Measurements from ENCODE around the gene RRAS2. TPM values are rescaled to one million over a fixed set of nuclear protein-coding genes. Genes with fewer than 3 reads are reported as not detected.

RRAS2 gene
- total and polyA plus RNA-seq, 2 of the 4 experiments (the other 2 are of a cell fraction), result 85.5 to 106 TPM

- CTCF ChIA-PET, result interaction anchor here (1.5 kb wide), 1 partner anchor 77 kb away, joined by 8 read pairs; no protein-coding TSS in a partner anchor
- TF ChIP-seq USF2 (IDR thresholded peaks at IDR 0.05; ENCODE audit: low read depth, low read length) (peak; percentile 31; the same call in 1 of the 2 replicates), MAFK (IDR thresholded peaks at IDR 0.05; ENCODE audit: low read depth, low read length) (no peak)
- no peak overlapping the region for H3K4me2 ChIP-seq (ENCODE audit: low read depth, low read length)
Observed at GRCh38 chr11:14378171-14378570, 19.2 kb upstream of the RRAS2 start.

More at GRCh38 chr11:14378171-14378570, 19.2 kb upstream of the RRAS2 start:
- Histone ChIP-seq H4K20me1 (ENCODE audit: insufficient read depth, low read length) (no peaks in the 10 kb centered on the region), H3K9ac (ENCODE audit: low read depth, low read length) (no peak overlapping the region), H2BK15ac (ENCODE audit: low read depth, low read length) (no peak overlapping the region), H3K14ac (replicated peaks; ENCODE audit: low read depth, low read length) (peak overlapping the region; percentile 74; the same call in 1 of the 2 replicates), H3K27ac (ENCODE audit: insufficient read depth, low read length) (no peak overlapping the region), H3K9me1 (ENCODE audit: insufficient read depth, low read length) (peaks cover 4% of the 10 kb centered on the region), H2BK5ac (ENCODE audit: low read depth, low read length, poor library complexity, severe bottlenecking) (no peak overlapping the region), H2BK120ac (ENCODE audit: low read depth, low read length) (no peak overlapping the region), H3K18ac (ENCODE audit: low read depth, low read length) (no peak overlapping the region), H2BK20ac (ENCODE audit: low read depth, low read length) (no peak overlapping the region), H3K79me1 (ENCODE audit: low read depth in 1 of 2, low read length in 2 of 2) (no peaks in the 10 kb centered on the region), H3K4ac (ENCODE audit: low read depth, low read length) (no peak overlapping the region), H4K8ac (ENCODE audit: low read depth in 2 of 2, low read length in 2 of 2) (no peak overlapping the region), H3K23ac (ENCODE audit: low read depth, low read length) (no peak overlapping the region), H2AFZ (replicated peaks; ENCODE audit: low read length, poor library complexity) (no peak overlapping the region), H3K4me1 (ENCODE audit: control insufficient read depth, insufficient read depth, low read length) (peaks cover 14% of the 10 kb centered on the region), H3K56ac (ENCODE audit: extremely low read depth, insufficient read depth, low read length) (no peak overlapping the region), H3K4me3 (ENCODE audit: insufficient read depth, low read depth, low read length) (no peak overlapping the region), H3K27me3 (ENCODE audit: control insufficient read depth, insufficient read depth, low read length) (no peaks in the 10 kb centered on the region), H4K5ac (ENCODE audit: low read depth, low read length) (no peak overlapping the region), H4K91ac (ENCODE audit: insufficient read depth, low read depth, low read length) (no peak overlapping the region), H3K36me3 (ENCODE audit: control insufficient read depth, insufficient read depth, low read length) (no peaks in the 10 kb centered on the region), H2AK5ac (ENCODE audit: low read depth, low read length) (no peak overlapping the region), H3K9me3 (ENCODE audit: control insufficient read depth, insufficient read depth, low read length) (no peaks in the 10 kb centered on the region), H2AK9ac (replicated peaks; ENCODE audit: low read depth, low read length, poor library complexity) (no peak overlapping the region)
- in situ Hi-C loops (cut with MboI; ENCODE audit: low sequenced_read_pairs), result no loop called here
- dilution Hi-C loops (cut with HindIII; ENCODE audit: low sequenced_read_pairs, unreplicated experiment), result no loop called here
- intact Hi-C loops (cut with micrococcal nuclease), result no loop called here
- DNase-seq, result no peak
- POLR2A ChIA-PET (ENCODE audit: unreplicated experiment), result interaction anchor here (0.6 kb wide), 1 partner anchor 58 kb away, joined by 3 read pairs; no protein-coding TSS in a partner anchor
- ATAC-seq (ENCODE audit: low read depth), result no peak
- no TSS peak for BruUV-seq (replicated peaks)
